ENCODE data around the gene ENPP1.

- TF ChIP-seq EZH2 (IDR thresholded peaks at IDR 0.05), result no peak
- no peak for TF ChIP-seq POLR2AphosphoS5 (IDR thresholded peaks at IDR 0.05; ENCODE audit: borderline replicate concordance, low read depth, low read length)
Measured at GRCh38 chr6:131929264-131929663, 121.4 kb downstream of the ENPP1 start.
